Lower lobe of right lung (tissue), 2 donors: ENCODE data around the gene UNC80. TPM values are rescaled to one million over a fixed set of nuclear protein-coding genes. Genes with fewer than 3 reads are reported as not detected.
"Not testable (repeated sequence)": the region's sequence is repeated elsewhere in the genome, so short reads cannot be mapped to it uniquely, and the experiment has no call there.

Experiments used
- ATAC-seq, 2 donors: fragments of 200-7000 bp; cut with Tn5 transposase; one replicate each; pipeline ENCODE4 v1.9.1; 2020 to 2022; ENCODE audit warnings: mild to moderate bottlenecking in 2 of 2, moderate library complexity in 2 of 2
- DNase-seq: peaks from one replicate; pipeline ENCODE4 v3.0.0-alpha.2; 2020
- H3K27ac ChIP-seq: fragments of 200-600 bp; one replicate; pipeline ENCODE4 v1.8.0; 2022
- H3K27me3 ChIP-seq: fragments of 200-600 bp; one replicate; pipeline ENCODE4 v1.8.0; 2022; ENCODE audit warnings: low read depth
- H3K36me3 ChIP-seq: fragments of 200-600 bp; one replicate; pipeline ENCODE4 v1.8.0; 2022; ENCODE audit warnings: mild to moderate bottlenecking
- H3K4me1 ChIP-seq: fragments of 200-600 bp; one replicate; pipeline ENCODE4 v1.8.0; 2022
- H3K4me3 ChIP-seq: fragments of 200-600 bp; one replicate; pipeline ENCODE4 v1.8.0; 2022; ENCODE audit warnings: mild to moderate bottlenecking
- H3K9me3 ChIP-seq: fragments of 200-600 bp; one replicate; pipeline ENCODE4 v1.8.0; 2022
- CTCF ChIP-seq: fragments of 200-600 bp; IDR thresholded peaks from one replicate; pipeline ENCODE4 v1.8.0; 2022; ENCODE audit warnings: antibody characterized with exemption, mild to moderate bottlenecking
- intact Hi-C: fragments of 100-400 bp; cut with DNase I; formaldehyde crosslinking; loops from one replicate; pipeline ENCODE4 v1.11.0; 2022
- total RNA-seq: library from RNA; stranded (reverse); fragmentation: NEBNext Ultra II Directional; extraction: Animal tissue kit (Norgen Biotek cat#: 25700); gene quantifications from one replicate; pipeline ENCODE4 v1.2.1, GENCODE V29; 2021
- donor health status: DM: no; HTN: yes; CAD: no; lungs with severe emphysema.

The UNC80 gene
- total RNA-seq, 1 donor from 2014 or later = not detected

GRCh38 chr2:209788925-209789324 lies 17.3 kb downstream of the UNC80 start:
- Histone ChIP-seq H3K27ac (no peak overlapping the region), H3K27me3 (no peaks in the 10 kb centered on the region), H3K4me3 (no peak overlapping the region), H3K36me3 (no peaks in the 10 kb centered on the region), H3K4me1 (no peaks in the 10 kb centered on the region), H3K9me3 (no peaks in the 10 kb centered on the region)
- intact Hi-C loops = no loop called here
- DNase-seq (no peak), ATAC-seq (no peak)
- TF ChIP-seq CTCF = no peak

- no peaks in the 10 kb centered on the region for H3K36me3 ChIP-seq
- no peaks in the 10 kb centered on the region for H3K9me3 ChIP-seq
- no peak for TF ChIP-seq CTCF
- no peak for DNase-seq
- intact Hi-C loops = no loop called here
- no peaks in the 10 kb centered on the region for H3K27me3 ChIP-seq
- ATAC-seq = no peak
- peak overlapping the region; percentile 17 for H3K4me3 ChIP-seq
- no peaks in the 10 kb centered on the region for H3K4me1 ChIP-seq
- no peak overlapping the region for H3K27ac ChIP-seq
Observed at GRCh38 chr2:209790066-209790728, 18.6 kb downstream of the UNC80 start.

GRCh38 chr2:209791151-209791550 lies 19.5 kb downstream of the UNC80 start:
- no peaks in the 10 kb centered on the region for H3K4me1 ChIP-seq
- no peak for DNase-seq
- intact Hi-C loops = no loop called here
- no peak overlapping the region for H3K27ac ChIP-seq
- no peaks in the 10 kb centered on the region for H3K36me3 ChIP-seq
- H3K9me3 ChIP-seq = no peaks in the 10 kb centered on the region
- H3K27me3 ChIP-seq = no peaks in the 10 kb centered on the region
- no peak for ATAC-seq
- no peak for TF ChIP-seq CTCF
- H3K4me3 ChIP-seq = no peak overlapping the region

- H3K4me1 ChIP-seq, H3K36me3 ChIP-seq, H3K27me3 ChIP-seq, ATAC-seq, H3K27ac ChIP-seq, intact Hi-C loops, H3K4me3 ChIP-seq, DNase-seq, H3K9me3 ChIP-seq: not testable (repeated sequence)
Observed at GRCh38 chr2:209795425-209795824, 23.8 kb downstream of the UNC80 start.

- intact Hi-C loops = no loop called here
- Histone ChIP-seq H3K27me3 (no peaks in the 10 kb centered on the region), H3K27ac (no peak overlapping the region), H3K9me3 (no peaks in the 10 kb centered on the region), H3K4me3 (no peak overlapping the region), H3K4me1 (no peaks in the 10 kb centered on the region), H3K36me3 (no peaks in the 10 kb centered on the region)
- DNase-seq (no peak), ATAC-seq (no peak)
- no peak for TF ChIP-seq CTCF
Observed at GRCh38 chr2:209805351-209805750, 33.7 kb downstream of the UNC80 start.

GRCh38 chr2:209806318-209806717 lies 34.7 kb downstream of the UNC80 start:
- no peak for TF ChIP-seq CTCF
- Histone ChIP-seq H3K27me3 (no peaks in the 10 kb centered on the region), H3K9me3 (no peaks in the 10 kb centered on the region), H3K4me1 (no peaks in the 10 kb centered on the region), H3K36me3 (no peaks in the 10 kb centered on the region), H3K27ac (no peak overlapping the region), H3K4me3 (no peak overlapping the region)
- ATAC-seq = no peak
- DNase-seq = no peak
- intact Hi-C loops = no loop called here
